SK-N-SH (cell line): ENCODE measurements around the gene UVRAG. TPM values are rescaled to one million over a fixed set of nuclear protein-coding genes. Genes with fewer than 3 reads are reported as not detected.

Source experiments
- CTCF ChIA-PET: fragments of 300-600, 350-600 bp; formaldehyde crosslinking; extraction: SDS; loops from one replicate; lab custom pipeline; 2021; lab: Yijun Ruan, JAX
- POLR2A ChIA-PET: fragments of 350-600 bp; sonication (Branson Sonifier 250); formaldehyde crosslinking; extraction: SDS; loops from one replicate; lab custom pipeline; 2020; ENCODE audit warnings: antibody characterized with exemption, inconsistent platforms; lab: Yijun Ruan, JAX
- DNase-seq: peaks from one replicate; pipeline ENCODE4 v3.0.0; 2012
- H2AFZ ChIP-seq: fragments of 200-600 bp; sonication (generic); 2 replicates; pipeline ENCODE4 v1.8.1; 2016; ENCODE audit warnings: antibody characterized with exemption, mild to moderate bottlenecking, low read depth
- H3F3A ChIP-seq: fragments of 200-600 bp; sonication (generic); replicated peaks from 2 replicates; pipeline ENCODE3; 2016; ENCODE audit warnings: antibody characterized with exemption, mild to moderate bottlenecking; ENCODE audit not compliant: insufficient read depth
- H3K27ac ChIP-seq, 2 experiments: fragments of 200-500 bp in 1 of 2; fragments of 200-600 bp in 1 of 2; sonication (Bioruptor generic) in 1 of 2; sonication (generic), shearing (Covaris generic) in 1 of 2; 2 replicates each; pipeline versions ENCODE4 v1.5.1 to v1.6.1; 2014 to 2016; ENCODE audit warnings: low read depth in 2 of 2, inconsistent platforms in 1 of 2, low read length in 1 of 2, mild to moderate bottlenecking in 1 of 2, mixed read lengths in 1 of 2
- H3K27me3 ChIP-seq: fragments of 200-600 bp; sonication (generic), shearing (Covaris generic); 2 replicates; pipeline ENCODE4 v1.6.1; 2016; ENCODE audit warnings: mixed run types; ENCODE audit not compliant: insufficient read depth
- H3K36me3 ChIP-seq, 2 experiments: fragments of 200-500 bp in 1 of 2; fragments of 200-600 bp in 1 of 2; sonication (Bioruptor generic) in 1 of 2; sonication (generic) in 1 of 2; replicated peaks in 1 of 2; 2 replicates each; pipeline versions ENCODE3 to v1.5.1; 2014 to 2016; ENCODE audit warnings: low read length in 1 of 2, mild to moderate bottlenecking in 1 of 2; ENCODE audit not compliant: insufficient read depth in 2 of 2, control insufficient read depth in 1 of 2
- H3K4me1 ChIP-seq, 2 experiments: fragments of 200-500 bp in 1 of 2; fragments of 200-600 bp in 1 of 2; sonication (Bioruptor generic) in 1 of 2; sonication (generic), shearing (Covaris generic) in 1 of 2; 2 replicates each; pipeline versions ENCODE4 v1.5.1 to v1.6.1; 2014 to 2016; ENCODE audit warnings: low read depth in 1 of 2, low read length in 1 of 2, mixed run types in 1 of 2; ENCODE audit not compliant: insufficient read depth in 2 of 2, control insufficient read depth in 1 of 2
- H3K4me2 ChIP-seq: fragments of 200-600 bp; sonication (generic), shearing (Covaris generic); 2 replicates; pipeline ENCODE4 v1.6.1; 2017; ENCODE audit warnings: mixed run types
- H3K4me3 ChIP-seq, 2 experiments: fragments of 200-500 bp in 1 of 2; fragments of 200-600 bp in 1 of 2; sonication (Bioruptor generic) in 1 of 2; sonication (generic), shearing (Covaris generic) in 1 of 2; 2 replicates each; pipeline versions ENCODE4 v1.5.1 to v1.8.1; 2014 to 2016; ENCODE audit warnings: low read depth in 2 of 2, inconsistent platforms in 1 of 2, low read length in 1 of 2, mild to moderate bottlenecking in 1 of 2, mixed read lengths in 1 of 2, moderate library complexity in 1 of 2
- H3K79me2 ChIP-seq: fragments of 200-600 bp; sonication (generic); 2 replicates; pipeline ENCODE4 v1.8.1; 2017; ENCODE audit warnings: mild to moderate bottlenecking; ENCODE audit not compliant: insufficient read depth
- H3K9ac ChIP-seq: fragments of 200-600 bp; sonication (generic); 2 replicates; pipeline ENCODE4 v1.6.1; 2017; ENCODE audit warnings: mixed run types
- H3K9me2 ChIP-seq: fragments of 200-600 bp; sonication (generic); 2 replicates; pipeline ENCODE4 v1.6.1; 2017; ENCODE audit warnings: mixed run types
- H3K9me3 ChIP-seq: fragments of 200-600 bp; sonication (generic); 2 replicates; pipeline ENCODE4 v1.6.1; 2017; ENCODE audit warnings: mixed run types, mild to moderate bottlenecking, moderate library complexity
- H4K20me1 ChIP-seq: fragments of 200-600 bp; sonication (generic); 2 replicates; pipeline ENCODE4 v1.6.1; 2017; ENCODE audit warnings: mild to moderate bottlenecking, mixed run types; ENCODE audit not compliant: insufficient read depth
- ELF1 ChIP-seq: IDR thresholded peaks from 2 replicates; pipeline ENCODE4 v1.4.0; 2012
- EP300 ChIP-seq, 2 experiments: IDR thresholded peaks; 2 replicates each; pipeline versions ENCODE4 v1.4.0 to v1.6.1; 2012; ENCODE audit warnings: borderline replicate concordance in 1 of 2, low read depth in 1 of 2, low read length in 1 of 2
- FOSL2 ChIP-seq: IDR thresholded peaks from 2 replicates; pipeline ENCODE4 v1.4.0; 2012; ENCODE audit warnings: low read depth, mild to moderate bottlenecking, moderate library complexity, borderline replicate concordance
- GABPA ChIP-seq: IDR thresholded peaks from 2 replicates; pipeline ENCODE4 v1.4.0; 2012; ENCODE audit warnings: low read depth, mild to moderate bottlenecking
- GATA2 ChIP-seq: sonication (generic); formaldehyde crosslinking; IDR thresholded peaks from 2 replicates; pipeline ENCODE4 v1.5.0; 2020; ENCODE audit warnings: mild to moderate bottlenecking, missing genetic modification reagents
- JUND ChIP-seq: IDR thresholded peaks from 2 replicates; pipeline ENCODE4 v1.4.0; 2012
- MEF2A ChIP-seq: IDR thresholded peaks from 2 replicates; pipeline ENCODE4 v1.4.0; 2012; ENCODE audit warnings: low read depth, borderline replicate concordance
- MXI1 ChIP-seq: IDR thresholded peaks from 2 replicates; pipeline ENCODE4 v1.6.1; 2012; ENCODE audit warnings: mild to moderate bottlenecking, low read depth, low read length, improper control_type of control experiment
- NFIC ChIP-seq: IDR thresholded peaks from 2 replicates; pipeline ENCODE4 v1.4.0; 2012; ENCODE audit warnings: borderline replicate concordance
- NRF1 ChIP-seq: IDR thresholded peaks from 2 replicates; pipeline ENCODE4 v1.6.1; 2012; ENCODE audit warnings: low read depth, mild to moderate bottlenecking, low read length
- RCOR1 ChIP-seq: fragments of 150-350 bp; IDR thresholded peaks from 2 replicates; pipeline ENCODE4 v1.6.1; 2017; ENCODE audit warnings: antibody characterized with exemption, low read length
- RXRA ChIP-seq: IDR thresholded peaks from 2 replicates; pipeline ENCODE4 v1.4.0; 2012; ENCODE audit warnings: low read depth, mild to moderate bottlenecking, borderline replicate concordance
- SIN3A ChIP-seq: IDR thresholded peaks from 2 replicates; pipeline ENCODE4 v1.6.1; 2012; ENCODE audit warnings: low read depth, mild to moderate bottlenecking, low read length, moderate library complexity, borderline replicate concordance
- SMC3 ChIP-seq: IDR thresholded peaks from 2 replicates; pipeline ENCODE4 v1.6.1; 2012; ENCODE audit warnings: low read depth, low read length, improper control_type of control experiment
- TAF1 ChIP-seq: IDR thresholded peaks from 2 replicates; pipeline ENCODE4 v1.6.1; 2012; ENCODE audit warnings: low read depth, mild to moderate bottlenecking, low read length, moderate library complexity, borderline replicate concordance
- YY1 ChIP-seq: IDR thresholded peaks from 2 replicates; pipeline ENCODE4 v1.4.0; 2012; ENCODE audit warnings: low read depth, mild to moderate bottlenecking
- WGBS: methylation state at CpG from one replicate; pipeline ENCODE4 v1.1.6; 2017; ENCODE audit warnings: low lambda C conversion rate; 5-methylcytosine and 5-hydroxymethylcytosine counted together
- polyA plus RNA-seq, 3 experiments: library from polyadenylated mRNA; depleted of rRNA; stranded (reverse); fragments of >200 nt; gene quantifications; 2 replicates each; pipeline ENCODE4 v1.2.3, GENCODE V29; 2012
- TF ChIP-seq, protein P1 (sequence below): IDR thresholded peaks from 2 replicates; pipeline ENCODE4 v1.4.0; 2012; ENCODE audit warnings: low read depth, borderline replicate concordance
- TF ChIP-seq, protein P2 (sequence below): IDR thresholded peaks from 2 replicates; pipeline ENCODE4 v1.4.0; 2012; ENCODE audit warnings: low read depth, borderline replicate concordance
- TF ChIP-seq, protein P3 (sequence below): IDR thresholded peaks from 2 replicates; pipeline ENCODE4; 2012
- TF ChIP-seq, protein P4 (sequence below): fragments of 150-350 bp; IDR thresholded peaks from 2 replicates; pipeline ENCODE4 v1.6.1; 2017; ENCODE audit warnings: antibody characterized with exemption, low read length, low read depth, borderline replicate concordance
- TF ChIP-seq, protein P5 (sequence below): fragments of 200-600 bp; sonication (generic); IDR thresholded peaks from 2 replicates; pipeline ENCODE4 v1.6.1; 2017; ENCODE audit warnings: antibody characterized with exemption, mild to moderate bottlenecking, moderate library complexity

UVRAG gene
- polyA plus RNA-seq, 1 of the 3 experiments (the other 2 are of a cell fraction) = 5.8 TPM

DNA sequence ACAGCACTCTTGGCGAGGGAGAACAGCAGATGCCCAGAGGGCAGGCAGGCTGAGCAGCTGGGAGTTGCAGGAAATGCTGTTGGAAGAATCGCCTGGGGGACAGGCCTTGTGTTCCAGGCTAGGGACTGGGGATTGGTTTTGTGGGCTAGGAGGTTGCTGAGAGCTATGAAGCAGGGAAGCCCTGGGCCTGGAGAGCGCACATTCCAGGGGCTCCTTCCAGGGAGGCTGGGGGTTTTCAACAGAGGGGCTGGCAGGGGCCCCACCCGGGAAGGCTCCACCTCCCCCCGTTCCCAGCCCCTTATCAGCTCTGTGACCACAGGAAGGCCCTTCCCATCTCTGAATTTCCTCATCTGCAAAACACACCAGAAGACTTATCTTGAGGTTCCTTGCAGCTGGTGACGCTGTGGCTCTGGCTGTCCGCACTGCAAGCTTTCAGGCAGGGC is 369.6 kb downstream of the UVRAG start (continued):
- TF ChIP-seq, protein P1, sequence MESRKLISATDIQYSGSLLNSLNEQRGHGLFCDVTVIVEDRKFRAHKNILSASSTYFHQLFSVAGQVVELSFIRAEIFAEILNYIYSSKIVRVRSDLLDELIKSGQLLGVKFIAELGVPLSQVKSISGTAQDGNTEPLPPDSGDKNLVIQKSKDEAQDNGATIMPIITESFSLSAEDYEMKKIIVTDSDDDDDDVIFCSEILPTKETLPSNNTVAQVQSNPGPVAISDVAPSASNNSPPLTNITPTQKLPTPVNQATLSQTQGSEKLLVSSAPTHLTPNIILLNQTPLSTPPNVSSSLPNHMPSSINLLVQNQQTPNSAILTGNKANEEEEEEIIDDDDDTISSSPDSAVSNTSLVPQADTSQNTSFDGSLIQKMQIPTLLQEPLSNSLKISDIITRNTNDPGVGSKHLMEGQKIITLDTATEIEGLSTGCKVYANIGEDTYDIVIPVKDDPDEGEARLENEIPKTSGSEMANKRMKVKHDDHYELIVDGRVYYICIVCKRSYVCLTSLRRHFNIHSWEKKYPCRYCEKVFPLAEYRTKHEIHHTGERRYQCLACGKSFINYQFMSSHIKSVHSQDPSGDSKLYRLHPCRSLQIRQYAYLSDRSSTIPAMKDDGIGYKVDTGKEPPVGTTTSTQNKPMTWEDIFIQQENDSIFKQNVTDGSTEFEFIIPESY = no peak
- TF ChIP-seq, protein P2, sequence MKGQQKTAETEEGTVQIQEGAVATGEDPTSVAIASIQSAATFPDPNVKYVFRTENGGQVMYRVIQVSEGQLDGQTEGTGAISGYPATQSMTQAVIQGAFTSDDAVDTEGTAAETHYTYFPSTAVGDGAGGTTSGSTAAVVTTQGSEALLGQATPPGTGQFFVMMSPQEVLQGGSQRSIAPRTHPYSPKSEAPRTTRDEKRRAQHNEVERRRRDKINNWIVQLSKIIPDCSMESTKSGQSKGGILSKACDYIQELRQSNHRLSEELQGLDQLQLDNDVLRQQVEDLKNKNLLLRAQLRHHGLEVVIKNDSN = no peak

DNA sequence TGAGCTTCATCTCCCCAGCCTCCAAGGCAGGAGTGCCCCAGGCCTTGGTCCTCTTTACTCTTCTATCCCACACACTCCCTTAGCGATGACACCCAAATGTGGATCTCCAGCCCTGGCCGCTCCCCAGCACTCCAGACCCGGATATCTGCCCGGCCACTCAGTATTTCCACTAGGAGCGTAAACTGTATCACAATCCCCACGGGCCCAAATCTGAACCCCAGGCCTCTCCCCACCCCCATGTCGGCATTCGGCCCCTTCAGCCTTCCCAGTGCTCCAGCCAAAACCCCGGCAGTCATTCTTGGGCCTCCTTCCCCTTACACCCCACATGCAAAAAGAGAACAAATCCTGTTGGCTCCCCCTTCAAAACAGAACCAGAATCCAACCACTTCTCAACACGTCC is 370.5 kb downstream of the UVRAG start:
- Histone ChIP-seq H3K36me3 (no peaks in the 10 kb centered on the region), H3F3A (no peaks in the 10 kb centered on the region), H3K79me2 (no peaks in the 10 kb centered on the region), H2AFZ (no peak overlapping the region), H3K4me3 (no peak overlapping the region), H3K4me2 (no peak overlapping the region), H3K9me2 (no peaks in the 10 kb centered on the region), H3K9me3 (no peaks in the 10 kb centered on the region), H3K27ac (no peak overlapping the region; a peak in 1 of 4 replicates), H4K20me1 (no peaks in the 10 kb centered on the region), H3K9ac (no peak overlapping the region), H3K4me1 (peaks cover 0 to 32% of the 10 kb centered on the region in 2 experiments; a peak in 1 of 4 replicates), H3K27me3 (no peaks in the 10 kb centered on the region)
- DNase-seq = no peak
- ChIA-PET CTCF (interaction anchor here (1.3 to 2.9 kb wide), 2 partner anchors 23 to 134 kb away, joined by 4 to 20 read pairs; no protein-coding TSS in a partner anchor), POLR2A (interaction anchor here (1.4 kb wide), 1 partner anchor 9 kb away, joined by 3 read pairs; no protein-coding TSS in a partner anchor)
- whole genome bisulfite sequencing = 83% methylated on average over 10 of the region's 10 CpGs
- TF ChIP-seq NFIC (no peak), EP300 (IDR thresholded peaks at IDR 0.05; ENCODE audit: borderline replicate concordance in 1 of 2, low read depth in 1 of 2, low read length in 1 of 2) (no peak), YY1 (no peak), MXI1 (no peak), TAF1 (no peak), GATA2 (CRISPR knock-in tag) (no peak), MEF2A (no peak), FOSL2 (no peak), SMC3 (no peak), NRF1 (no peak), JUND (no peak), RXRA (no peak), GABPA (no peak), SIN3A (no peak), RCOR1 (no peak), ELF1 (no peak)
- TF ChIP-seq, protein P3, sequence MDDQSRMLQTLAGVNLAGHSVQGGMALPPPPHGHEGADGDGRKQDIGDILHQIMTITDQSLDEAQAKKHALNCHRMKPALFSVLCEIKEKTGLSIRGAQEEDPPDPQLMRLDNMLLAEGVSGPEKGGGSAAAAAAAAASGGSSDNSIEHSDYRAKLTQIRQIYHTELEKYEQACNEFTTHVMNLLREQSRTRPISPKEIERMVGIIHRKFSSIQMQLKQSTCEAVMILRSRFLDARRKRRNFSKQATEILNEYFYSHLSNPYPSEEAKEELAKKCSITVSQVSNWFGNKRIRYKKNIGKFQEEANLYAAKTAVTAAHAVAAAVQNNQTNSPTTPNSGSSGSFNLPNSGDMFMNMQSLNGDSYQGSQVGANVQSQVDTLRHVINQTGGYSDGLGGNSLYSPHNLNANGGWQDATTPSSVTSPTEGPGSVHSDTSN = no peak
- TF ChIP-seq, protein P4, sequence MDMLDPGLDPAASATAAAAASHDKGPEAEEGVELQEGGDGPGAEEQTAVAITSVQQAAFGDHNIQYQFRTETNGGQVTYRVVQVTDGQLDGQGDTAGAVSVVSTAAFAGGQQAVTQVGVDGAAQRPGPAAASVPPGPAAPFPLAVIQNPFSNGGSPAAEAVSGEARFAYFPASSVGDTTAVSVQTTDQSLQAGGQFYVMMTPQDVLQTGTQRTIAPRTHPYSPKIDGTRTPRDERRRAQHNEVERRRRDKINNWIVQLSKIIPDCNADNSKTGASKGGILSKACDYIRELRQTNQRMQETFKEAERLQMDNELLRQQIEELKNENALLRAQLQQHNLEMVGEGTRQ = no peak
- TF ChIP-seq, protein P5, sequence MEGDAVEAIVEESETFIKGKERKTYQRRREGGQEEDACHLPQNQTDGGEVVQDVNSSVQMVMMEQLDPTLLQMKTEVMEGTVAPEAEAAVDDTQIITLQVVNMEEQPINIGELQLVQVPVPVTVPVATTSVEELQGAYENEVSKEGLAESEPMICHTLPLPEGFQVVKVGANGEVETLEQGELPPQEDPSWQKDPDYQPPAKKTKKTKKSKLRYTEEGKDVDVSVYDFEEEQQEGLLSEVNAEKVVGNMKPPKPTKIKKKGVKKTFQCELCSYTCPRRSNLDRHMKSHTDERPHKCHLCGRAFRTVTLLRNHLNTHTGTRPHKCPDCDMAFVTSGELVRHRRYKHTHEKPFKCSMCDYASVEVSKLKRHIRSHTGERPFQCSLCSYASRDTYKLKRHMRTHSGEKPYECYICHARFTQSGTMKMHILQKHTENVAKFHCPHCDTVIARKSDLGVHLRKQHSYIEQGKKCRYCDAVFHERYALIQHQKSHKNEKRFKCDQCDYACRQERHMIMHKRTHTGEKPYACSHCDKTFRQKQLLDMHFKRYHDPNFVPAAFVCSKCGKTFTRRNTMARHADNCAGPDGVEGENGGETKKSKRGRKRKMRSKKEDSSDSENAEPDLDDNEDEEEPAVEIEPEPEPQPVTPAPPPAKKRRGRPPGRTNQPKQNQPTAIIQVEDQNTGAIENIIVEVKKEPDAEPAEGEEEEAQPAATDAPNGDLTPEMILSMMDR = no peak
